GM19193 (cell line): Measurements from ENCODE around the gene MAN1A2.

ENCODE experiments used
- POLR2A ChIP-seq: IDR thresholded peaks from 4 replicates; pipeline ENCODE4 v1.6.1; 2011; ENCODE audit not compliant: insufficient read depth, insufficient read length; ENCODE audit errors: extremely low read depth

The MAN1A2 gene

DNA sequence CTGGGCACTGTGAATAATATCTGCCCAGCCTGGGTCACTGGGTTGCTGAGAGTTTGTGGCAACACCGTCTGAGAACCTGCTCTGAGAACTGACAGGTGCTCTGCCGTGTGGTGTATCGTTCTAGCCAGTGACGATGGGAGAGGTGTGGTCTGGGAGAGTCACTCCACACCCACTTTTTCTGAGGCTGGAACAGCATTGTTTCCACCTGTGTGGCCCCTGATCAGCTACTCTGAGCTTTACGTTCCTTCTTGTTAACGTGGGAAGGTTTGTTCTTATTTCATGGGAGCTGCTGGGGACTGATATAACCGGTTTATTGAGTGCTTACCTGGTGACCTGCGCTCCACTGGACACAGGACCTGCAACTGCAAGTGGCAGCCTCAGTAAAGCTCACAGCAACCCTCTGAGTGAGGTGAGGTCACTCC lies 203.8 kb downstream of the MAN1A2 start:
- TF ChIP-seq POLR2A, result no peak

DNA sequence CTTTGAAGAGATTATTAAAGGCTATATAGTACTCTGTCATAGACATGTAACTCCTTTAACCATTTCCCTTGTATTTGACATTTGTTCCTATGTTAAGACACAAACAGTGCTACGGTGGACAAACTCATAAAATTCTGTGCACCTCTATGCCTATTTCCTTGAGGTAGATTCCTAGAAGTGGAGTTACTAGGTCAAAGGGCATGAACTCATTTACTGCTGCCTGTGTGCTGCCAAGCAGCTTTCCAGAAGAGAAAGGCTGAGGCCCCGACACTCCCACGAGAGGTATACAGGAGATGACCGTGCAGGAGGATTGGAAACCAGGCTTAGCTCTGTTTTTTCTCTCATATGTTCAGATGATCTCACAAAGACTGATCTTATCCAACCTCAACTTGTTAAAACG lies 204.2 kb downstream of the MAN1A2 start:
- no peak for TF ChIP-seq POLR2A

DNA sequence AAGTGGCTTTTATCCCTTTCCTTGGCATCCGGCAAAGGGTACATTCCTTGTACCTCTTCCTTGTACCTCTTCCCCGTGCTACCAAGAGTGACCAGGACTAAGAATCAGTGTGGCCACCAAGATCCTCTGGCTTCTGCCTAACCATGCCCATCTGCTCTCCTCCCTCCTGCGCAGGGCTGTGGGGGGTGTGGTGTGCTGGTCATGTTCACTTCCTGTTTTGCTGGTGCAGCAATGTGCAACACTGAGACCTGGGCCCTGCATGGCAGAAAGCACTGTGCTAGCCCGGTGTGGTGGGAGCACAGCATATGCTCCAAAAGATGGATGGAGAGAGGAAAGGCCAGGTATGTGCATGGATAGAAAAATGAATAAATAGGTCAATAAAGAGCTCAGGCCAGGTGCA lies 205.3 kb downstream of the MAN1A2 start:
- TF ChIP-seq POLR2A, result no peak

DNA sequence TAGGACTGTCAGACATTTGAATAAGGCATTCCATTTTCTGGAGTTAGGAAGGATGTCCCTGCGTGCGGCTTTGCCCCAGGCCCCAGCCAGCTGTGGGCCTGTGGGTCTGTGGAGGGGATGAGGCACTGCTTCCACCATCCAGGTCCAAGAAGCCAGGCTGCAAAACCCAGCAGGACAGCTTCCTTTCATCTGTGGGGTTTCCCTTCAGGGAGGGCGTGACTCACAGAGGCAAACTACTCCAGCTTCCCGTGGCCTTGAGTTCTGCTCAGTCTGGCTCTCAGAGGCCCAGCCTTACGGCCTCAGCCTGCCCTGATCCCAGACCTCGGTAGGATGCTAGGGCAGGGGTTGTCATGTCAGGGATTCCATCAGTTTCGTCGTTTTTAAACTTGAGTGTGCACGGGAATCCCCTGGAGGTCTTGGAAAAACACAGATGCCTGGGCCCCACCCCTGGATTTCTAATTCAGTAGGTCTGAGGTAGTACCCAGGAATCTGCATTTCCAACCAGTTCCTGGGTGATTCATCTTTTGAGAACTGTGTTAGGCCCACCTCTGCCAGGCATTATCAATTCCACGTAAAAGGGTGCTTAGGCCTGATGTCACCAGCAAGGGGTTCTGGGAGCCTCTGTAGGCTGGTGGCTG lies 206.3 kb downstream of the MAN1A2 start:
- TF ChIP-seq POLR2A, result no peak

DNA sequence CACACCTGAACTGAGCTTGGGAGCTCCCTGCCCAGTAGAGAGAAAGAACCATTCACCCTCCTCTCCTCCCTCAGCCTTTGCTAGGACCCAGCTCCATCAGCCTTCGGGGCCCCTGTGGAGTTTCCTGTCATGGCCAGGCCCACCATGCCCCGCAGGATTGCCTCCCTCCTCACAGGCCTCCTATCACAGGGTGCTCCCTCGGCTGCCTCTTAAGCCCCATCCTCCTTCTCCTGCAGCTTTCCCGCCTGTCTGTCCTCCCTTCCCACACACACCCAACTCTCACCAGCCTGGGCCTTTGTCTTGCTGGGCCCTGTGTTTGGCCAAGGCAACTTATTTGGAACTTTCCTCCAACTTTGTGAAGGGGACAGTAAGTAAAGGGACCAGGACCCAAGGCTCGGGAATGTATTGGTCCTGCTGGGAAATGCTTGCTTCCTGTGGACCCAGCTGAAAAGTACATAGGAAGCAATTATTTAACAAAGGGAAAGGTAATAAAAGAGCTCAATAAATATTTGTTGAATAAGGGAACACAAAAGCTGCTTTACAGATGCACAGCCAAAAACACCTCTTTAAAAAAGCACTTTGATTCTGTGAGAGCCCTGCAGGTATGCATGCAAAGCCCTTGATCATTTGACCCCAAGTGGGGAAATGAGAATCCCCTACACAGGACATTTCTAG lies 207.0 kb downstream of the MAN1A2 start:
- no peak for TF ChIP-seq POLR2A

DNA sequence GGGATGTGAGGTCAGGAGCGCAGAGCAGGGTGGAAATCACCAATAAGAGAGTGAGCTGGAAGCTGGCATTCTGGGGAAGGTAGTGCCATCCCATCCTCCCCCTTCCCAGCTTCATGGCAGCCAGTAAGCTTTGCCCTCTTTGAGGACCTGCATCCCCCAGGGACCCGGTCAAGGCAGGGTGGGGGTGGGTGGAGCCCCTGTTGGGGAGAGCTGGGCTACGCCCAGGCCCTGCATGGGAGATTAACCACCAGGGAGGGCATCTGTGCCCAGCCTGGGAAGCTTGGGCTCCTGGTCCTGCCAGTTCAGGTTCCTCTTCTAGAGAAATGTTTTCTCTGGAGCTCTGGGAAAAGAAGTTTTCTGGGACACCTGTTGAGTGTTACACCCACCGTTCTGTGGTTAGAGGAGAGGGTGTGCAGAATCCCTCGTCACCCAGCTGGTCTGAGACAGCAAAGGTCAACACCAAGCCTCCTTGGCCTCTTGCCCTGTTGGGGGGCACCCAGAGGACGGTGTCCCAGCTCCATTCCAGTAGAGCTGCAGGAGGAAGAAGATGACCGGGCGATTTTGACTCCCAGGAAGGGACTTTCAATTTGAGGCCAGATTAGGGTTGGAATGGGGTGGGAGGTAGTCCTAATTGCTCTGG lies 208.5 kb downstream of the MAN1A2 start:
- TF ChIP-seq POLR2A, result no peak

DNA sequence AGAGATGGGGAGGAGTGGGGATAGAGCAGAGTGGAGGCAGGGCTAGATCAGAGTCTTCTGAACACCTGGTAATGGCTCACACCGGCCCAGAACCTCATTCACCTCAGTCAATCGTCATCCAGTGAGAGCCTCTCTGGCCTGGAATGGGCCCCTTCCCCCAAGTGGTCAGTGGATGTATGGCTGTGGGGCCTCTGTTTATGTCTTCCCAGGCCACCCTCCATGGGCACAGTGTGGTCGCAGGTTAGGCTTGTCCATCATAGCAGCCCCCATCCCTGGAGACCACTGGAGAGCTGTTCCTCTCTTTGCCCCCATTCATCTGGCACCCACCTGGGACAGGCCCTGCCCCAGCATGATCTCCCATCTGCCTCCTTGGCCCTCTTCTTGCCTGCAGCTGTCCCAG lies 209.0 kb downstream of the MAN1A2 start:
- no peak for TF ChIP-seq POLR2A

DNA sequence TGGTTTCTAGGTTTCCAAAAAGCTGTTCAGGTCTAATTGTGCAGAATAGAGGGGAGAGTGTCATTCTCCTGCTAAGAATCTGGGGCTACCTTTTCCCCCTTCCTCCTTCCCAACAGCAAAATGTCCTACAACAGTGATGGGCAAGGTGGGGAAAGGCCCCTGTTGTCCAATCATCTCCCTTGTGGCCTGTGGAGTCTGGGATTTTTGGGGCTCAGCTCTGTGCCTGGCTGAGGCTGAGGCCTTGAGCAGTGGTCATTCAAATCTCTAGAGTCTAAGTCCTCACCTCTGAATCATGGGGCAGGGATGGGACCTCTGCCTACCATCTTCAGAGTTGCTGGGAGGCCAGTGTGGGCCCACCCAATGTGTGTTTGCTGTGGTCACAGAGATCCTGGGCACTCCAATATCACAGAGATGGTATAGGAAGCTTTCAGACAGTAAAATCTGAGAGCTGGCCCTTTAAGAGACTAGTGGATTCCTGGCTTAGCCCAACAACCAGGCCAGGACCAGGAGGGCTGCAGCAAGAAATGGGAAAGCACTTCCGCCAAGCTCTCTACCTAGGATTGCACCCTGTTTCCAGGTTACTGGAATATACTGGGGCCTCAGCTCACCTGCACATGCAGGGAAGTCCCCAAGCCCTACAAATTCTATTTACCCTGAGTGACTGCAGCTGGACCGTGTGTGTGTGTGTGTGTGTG lies 210.1 kb downstream of the MAN1A2 start:
- TF ChIP-seq POLR2A, result no peak

DNA sequence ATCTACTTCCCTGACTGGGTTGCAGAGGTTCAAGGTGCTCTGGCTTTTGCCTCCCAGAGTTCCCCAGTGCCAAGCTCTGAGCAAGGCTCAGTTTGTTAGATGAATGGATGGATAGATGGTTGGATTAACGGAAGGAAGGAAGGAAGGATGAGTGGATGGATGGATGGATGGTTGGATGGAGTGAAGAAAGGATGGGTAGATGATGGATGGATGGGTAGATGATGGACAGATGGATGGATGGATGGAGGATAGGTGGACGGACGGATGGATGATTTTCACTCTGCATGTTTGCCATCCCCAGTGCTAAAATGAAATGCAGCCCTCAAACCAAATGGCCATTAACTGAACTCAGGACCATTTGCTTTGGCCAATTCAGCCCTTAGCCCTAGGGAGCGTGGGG lies 211.2 kb downstream of the MAN1A2 start:
- no peak for TF ChIP-seq POLR2A
